ENCODE measurements around the gene TDRD6.

Gene TDRD6

DNA sequence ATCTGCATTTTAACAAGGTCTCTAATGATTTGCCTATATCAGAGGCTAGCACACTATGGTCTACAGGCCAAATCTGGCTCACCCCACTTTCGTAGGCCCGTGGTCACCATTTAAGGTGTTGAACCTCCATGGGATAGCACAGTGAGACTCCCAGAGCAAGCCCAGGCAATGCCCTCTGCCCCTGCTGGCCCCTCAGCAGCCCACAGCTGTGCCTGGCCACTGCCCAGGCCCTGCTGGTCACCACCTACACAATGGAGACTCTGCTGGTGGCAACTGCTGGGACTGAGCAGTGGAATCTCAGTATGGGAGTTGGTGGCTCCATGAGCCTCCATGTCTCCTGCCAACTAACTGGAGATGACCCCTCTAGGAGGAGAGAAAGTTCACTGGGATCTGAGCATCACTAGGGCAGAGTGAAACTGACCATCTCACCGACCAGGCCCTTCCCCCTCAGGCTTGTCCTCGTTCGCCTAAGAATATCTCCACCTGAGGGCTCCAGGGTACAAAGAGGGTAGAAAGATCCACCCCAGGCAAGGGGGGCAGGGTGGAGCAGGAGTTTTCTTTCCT is 61.3 kb downstream of the TDRD6 start:
- no peak for DNase-seq

DNA sequence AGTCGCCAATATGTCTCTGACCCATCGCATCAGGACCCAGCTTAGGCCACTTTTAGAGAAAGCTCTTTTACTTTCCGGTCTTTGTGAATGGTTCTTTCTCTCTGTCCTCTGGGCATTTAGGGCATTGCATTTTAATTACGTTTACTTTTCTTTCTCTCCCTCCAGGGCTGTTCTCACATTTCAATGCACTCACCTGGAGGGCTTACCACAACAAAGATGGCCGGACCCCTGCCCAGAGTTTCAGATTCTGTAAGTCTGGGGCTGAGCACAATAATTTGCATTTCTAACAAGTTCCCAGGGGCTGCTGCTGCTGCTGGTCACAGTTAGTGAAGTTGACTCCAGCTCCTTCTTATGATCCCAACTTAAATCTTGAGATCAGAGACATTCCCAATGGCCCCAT is 62.0 kb downstream of the TDRD6 start:
- no peak for DNase-seq

DNA sequence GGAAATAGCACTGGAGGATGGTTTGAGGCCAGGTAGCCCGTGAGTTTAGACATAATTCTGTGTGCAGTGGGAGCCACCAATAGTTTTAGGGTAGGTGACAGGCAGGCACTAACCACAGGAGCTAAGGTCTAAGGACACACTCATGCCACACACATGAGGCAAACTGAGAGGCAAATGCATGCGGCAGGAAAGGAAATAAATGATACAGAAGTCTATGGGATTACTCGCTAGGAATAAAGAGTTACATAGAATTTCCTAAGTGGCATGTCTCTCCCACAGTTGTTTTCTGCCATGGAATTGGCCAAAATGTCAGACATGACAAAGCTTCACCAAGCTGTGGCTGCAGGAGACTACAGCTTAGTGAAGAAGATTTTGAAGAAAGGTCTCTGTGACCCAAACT is 64.0 kb downstream of the TDRD6 start:
- DNase-seq = no peak

Measured in stimulated activated CD4-positive, alpha-beta T cell treated with anti-CD3 and anti-CD28 coated beads, Interleukin-4, amount 100 ng/mL, for 4 hours (primary cell).